ENCODE measurements around the gene SLC26A5. TPM values are rescaled to one million over a fixed set of nuclear protein-coding genes. Genes with fewer than 3 reads are reported as not detected.
A peak's percentile ranks its signal among the peaks of the same experiment; 100 is the strongest.

SLC26A5 gene
- polyA plus RNA-seq, 3 donors: not detected

DNA sequence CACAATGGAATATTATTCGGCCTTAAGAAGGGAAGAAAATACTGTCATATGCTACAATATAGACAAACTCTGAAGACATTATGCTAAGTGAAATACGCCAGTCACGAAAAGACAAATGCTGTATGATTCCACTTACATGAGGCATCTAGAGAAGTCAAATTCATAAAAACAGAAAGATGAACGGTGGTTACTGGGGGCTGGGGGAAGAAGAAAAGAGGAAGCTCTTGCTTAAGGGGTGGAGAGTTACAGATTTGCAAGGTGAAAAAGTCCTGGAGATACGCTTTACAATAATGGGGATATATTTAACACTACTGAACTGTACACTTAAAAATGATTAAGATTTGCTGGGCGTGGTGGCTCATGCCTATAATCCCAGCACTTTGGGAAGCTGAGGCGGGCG, 49.5 kb downstream of the SLC26A5 start:
- no peaks in the 10 kb centered on the region for H3K4me1 ChIP-seq (ENCODE audit: control insufficient read depth in 1 of 2, insufficient read depth in 2 of 2, low read length in 2 of 2)
- H3K27me3 ChIP-seq (ENCODE audit: control insufficient read depth in 2 of 2, insufficient read depth in 2 of 2, low read length in 2 of 2): no peaks in the 10 kb centered on the region
- no peak overlapping the region for H3K4me2 ChIP-seq (replicated peaks; ENCODE audit: extremely low read depth, low read length, poor library complexity, severe bottlenecking)
- WGBS (ENCODE audit: insufficient coverage): no CpG with 5 or more reads among the region's 8 CpGs
- H3K4me1 Mint-ChIP-seq: peaks cover 3% of the 10 kb centered on the region
- H3K9ac ChIP-seq (ENCODE audit: insufficient read depth, low read length, poor library complexity, severe bottlenecking): no peak overlapping the region
- H3K79me2 ChIP-seq (ENCODE audit: insufficient read depth, low read length): no peaks in the 10 kb centered on the region
- intact Hi-C loops (cut with micrococcal nuclease): no loop called here
- no peaks in the 10 kb centered on the region for H4K20me1 ChIP-seq (ENCODE audit: insufficient read depth, low read length)
- H3K27me3 Mint-ChIP-seq (ENCODE audit: low read depth in 3 of 3): peaks cover 0 to 3% (median 0%) of the 10 kb centered on the region in 3 donors
- H3K4me3 Mint-ChIP-seq: no peak overlapping the region
- H3K27ac Mint-ChIP-seq: peak overlapping the region in 1 of 7 donors; percentile 7
- no peak overlapping the region for H2AFZ ChIP-seq (ENCODE audit: insufficient read depth, low read depth, low read length, poor library complexity, severe bottlenecking)
- DNase-seq: no peak
- H3K9me3 Mint-ChIP-seq: peaks cover 0 to 3% (median 2%) of the 10 kb centered on the region in 7 donors
- TF ChIP-seq, protein P1, sequence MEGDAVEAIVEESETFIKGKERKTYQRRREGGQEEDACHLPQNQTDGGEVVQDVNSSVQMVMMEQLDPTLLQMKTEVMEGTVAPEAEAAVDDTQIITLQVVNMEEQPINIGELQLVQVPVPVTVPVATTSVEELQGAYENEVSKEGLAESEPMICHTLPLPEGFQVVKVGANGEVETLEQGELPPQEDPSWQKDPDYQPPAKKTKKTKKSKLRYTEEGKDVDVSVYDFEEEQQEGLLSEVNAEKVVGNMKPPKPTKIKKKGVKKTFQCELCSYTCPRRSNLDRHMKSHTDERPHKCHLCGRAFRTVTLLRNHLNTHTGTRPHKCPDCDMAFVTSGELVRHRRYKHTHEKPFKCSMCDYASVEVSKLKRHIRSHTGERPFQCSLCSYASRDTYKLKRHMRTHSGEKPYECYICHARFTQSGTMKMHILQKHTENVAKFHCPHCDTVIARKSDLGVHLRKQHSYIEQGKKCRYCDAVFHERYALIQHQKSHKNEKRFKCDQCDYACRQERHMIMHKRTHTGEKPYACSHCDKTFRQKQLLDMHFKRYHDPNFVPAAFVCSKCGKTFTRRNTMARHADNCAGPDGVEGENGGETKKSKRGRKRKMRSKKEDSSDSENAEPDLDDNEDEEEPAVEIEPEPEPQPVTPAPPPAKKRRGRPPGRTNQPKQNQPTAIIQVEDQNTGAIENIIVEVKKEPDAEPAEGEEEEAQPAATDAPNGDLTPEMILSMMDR (IDR thresholded peaks at IDR 0.05): no peak
- H3K27ac ChIP-seq (ENCODE audit: low read depth in 1 of 2, low read length in 2 of 2): no peak overlapping the region
- H3K9me3 ChIP-seq (replicated peaks in 1 of 2; ENCODE audit: control insufficient read depth in 1 of 2, insufficient read depth in 1 of 2, low read length in 2 of 2): no peaks in the 10 kb centered on the region
- no peaks in the 10 kb centered on the region for H3K36me3 ChIP-seq (replicated peaks in 1 of 2; ENCODE audit: control insufficient read depth in 1 of 2, insufficient read depth in 2 of 2, low read length in 2 of 2)
- no peak overlapping the region for H3K4me3 ChIP-seq (replicated peaks in 1 of 3; ENCODE audit: low read depth in 2 of 3, low read length in 3 of 3)
- H3K36me3 Mint-ChIP-seq: no peaks in the 10 kb centered on the region

DNA sequence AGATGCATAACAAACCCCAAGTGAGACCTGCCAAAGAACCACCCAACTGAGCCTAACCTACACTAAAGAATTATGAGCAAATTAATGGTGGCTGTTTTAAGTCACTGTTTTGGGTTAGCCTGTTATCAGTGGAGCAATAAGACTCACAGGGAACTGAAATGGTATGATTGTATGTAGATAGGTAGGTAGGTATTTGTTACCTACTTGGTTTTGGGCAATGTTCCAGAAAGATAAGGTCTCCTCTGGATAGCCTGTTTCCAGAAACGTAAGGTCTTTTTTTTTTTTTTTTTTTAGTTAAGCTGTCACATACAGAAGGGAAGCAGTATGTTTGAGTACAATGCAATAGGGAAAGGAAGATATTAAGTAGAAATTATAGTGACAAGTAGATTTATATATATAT, 50.9 kb downstream of the SLC26A5 start:
- Histone ChIP-seq H4K20me1 (ENCODE audit: insufficient read depth, low read length) (no peaks in the 10 kb centered on the region), H3K27ac (ENCODE audit: low read depth in 1 of 2, low read length in 2 of 2) (no peak overlapping the region), H3K4me1 (ENCODE audit: control insufficient read depth in 1 of 2, insufficient read depth in 2 of 2, low read length in 2 of 2) (no peaks in the 10 kb centered on the region), H3K4me3 (replicated peaks in 1 of 3; ENCODE audit: low read depth in 2 of 3, low read length in 3 of 3) (no peak overlapping the region), H3K9ac (ENCODE audit: insufficient read depth, low read length, poor library complexity, severe bottlenecking) (no peak overlapping the region), H3K79me2 (ENCODE audit: insufficient read depth, low read length) (no peaks in the 10 kb centered on the region), H3K4me2 (replicated peaks; ENCODE audit: extremely low read depth, low read length, poor library complexity, severe bottlenecking) (no peak overlapping the region), H2AFZ (ENCODE audit: insufficient read depth, low read depth, low read length, poor library complexity, severe bottlenecking) (no peak overlapping the region), H3K9me3 (replicated peaks in 1 of 2; ENCODE audit: control insufficient read depth in 1 of 2, insufficient read depth in 1 of 2, low read length in 2 of 2) (no peaks in the 10 kb centered on the region), H3K27me3 (ENCODE audit: control insufficient read depth in 2 of 2, insufficient read depth in 2 of 2, low read length in 2 of 2) (no peaks in the 10 kb centered on the region), H3K36me3 (replicated peaks in 1 of 2; ENCODE audit: control insufficient read depth in 1 of 2, insufficient read depth in 2 of 2, low read length in 2 of 2) (no peaks in the 10 kb centered on the region)
- Mint-ChIP-seq H3K9me3 (peaks cover 0 to 2% (median under 1%) of the 10 kb centered on the region in 7 donors), H3K4me3 (no peak overlapping the region), H3K4me1 (peaks cover 3% of the 10 kb centered on the region), H3K27me3 (ENCODE audit: low read depth in 3 of 3) (peaks cover 0 to 3% (median 0%) of the 10 kb centered on the region in 3 donors), H3K36me3 (no peaks in the 10 kb centered on the region), H3K27ac (no peak overlapping the region)
- no CpG with 5 or more reads among the region's 1 CpG for WGBS (ENCODE audit: insufficient coverage)
- intact Hi-C loops (cut with micrococcal nuclease): no loop called here
- TF ChIP-seq, protein P1 (IDR thresholded peaks at IDR 0.05): no peak
- no peak for DNase-seq

All from CD14-positive monocyte (primary cell).